ENCODE measurements around the gene TNFAIP2.

GRCh38 chr14:103113303-103113702 is 10.0 kb upstream of the TNFAIP2 start:
- TF ChIP-seq, protein P1, sequence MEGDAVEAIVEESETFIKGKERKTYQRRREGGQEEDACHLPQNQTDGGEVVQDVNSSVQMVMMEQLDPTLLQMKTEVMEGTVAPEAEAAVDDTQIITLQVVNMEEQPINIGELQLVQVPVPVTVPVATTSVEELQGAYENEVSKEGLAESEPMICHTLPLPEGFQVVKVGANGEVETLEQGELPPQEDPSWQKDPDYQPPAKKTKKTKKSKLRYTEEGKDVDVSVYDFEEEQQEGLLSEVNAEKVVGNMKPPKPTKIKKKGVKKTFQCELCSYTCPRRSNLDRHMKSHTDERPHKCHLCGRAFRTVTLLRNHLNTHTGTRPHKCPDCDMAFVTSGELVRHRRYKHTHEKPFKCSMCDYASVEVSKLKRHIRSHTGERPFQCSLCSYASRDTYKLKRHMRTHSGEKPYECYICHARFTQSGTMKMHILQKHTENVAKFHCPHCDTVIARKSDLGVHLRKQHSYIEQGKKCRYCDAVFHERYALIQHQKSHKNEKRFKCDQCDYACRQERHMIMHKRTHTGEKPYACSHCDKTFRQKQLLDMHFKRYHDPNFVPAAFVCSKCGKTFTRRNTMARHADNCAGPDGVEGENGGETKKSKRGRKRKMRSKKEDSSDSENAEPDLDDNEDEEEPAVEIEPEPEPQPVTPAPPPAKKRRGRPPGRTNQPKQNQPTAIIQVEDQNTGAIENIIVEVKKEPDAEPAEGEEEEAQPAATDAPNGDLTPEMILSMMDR (IDR thresholded peaks at IDR 0.05): no peak
- TF ChIP-seq POLR2A (IDR thresholded peaks at IDR 0.05): no peak
